Left lung (tissue), 10 donors: ENCODE measurements around the gene DRD2. TPM values are rescaled to one million over a fixed set of nuclear protein-coding genes. Genes with fewer than 3 reads are reported as not detected.

ENCODE experiments used
- ATAC-seq: fragments of 200-7000 bp; cut with Tn5 transposase; one replicate; pipeline ENCODE4 v1.9.1; 2020; ENCODE audit warnings: moderate library complexity
- DNase-seq, 4 donors: peaks; one replicate each; pipeline ENCODE4 v3.0.0-alpha.2; 2013 to 2020
- H3K27ac ChIP-seq, 2 donors: fragments of 200-600 bp; sonication (generic) in 1 of 2; one replicate each; pipeline versions ENCODE4 v1.5.0 to v1.8.0; 2020 to 2021
- H3K27me3 ChIP-seq, 2 donors: fragments of 200-600 bp; sonication (generic) in 1 of 2; one replicate each; pipeline versions ENCODE4 v1.5.0 to v1.8.0; 2020 to 2021
- H3K36me3 ChIP-seq, 2 donors: fragments of 200-600 bp; sonication (generic) in 1 of 2; one replicate each; pipeline versions ENCODE4 v1.5.0 to v1.8.0; 2020 to 2021
- H3K4me1 ChIP-seq, 2 donors: fragments of 200-600 bp; one replicate each; pipeline ENCODE4 v1.8.0; 2021
- H3K4me3 ChIP-seq, 2 donors: fragments of 200-600 bp; sonication (generic) in 1 of 2; one replicate each; pipeline versions ENCODE4 v1.5.0 to v1.8.0; 2020 to 2021; ENCODE audit warnings: mild to moderate bottlenecking in 1 of 2
- H3K9me3 ChIP-seq, 2 donors: fragments of 200-600 bp; sonication (generic) in 1 of 2; one replicate each; pipeline versions ENCODE4 v1.5.0 to v1.8.0; 2020 to 2021
- CTCF ChIP-seq, 2 donors: fragments of 200-600 bp; sonication (generic) in 1 of 2; IDR thresholded peaks; one replicate each; pipeline versions ENCODE4 v1.5.0 to v1.8.0; 2021; ENCODE audit warnings: antibody characterized with exemption in 2 of 2
- intact Hi-C, 2 donors: fragments of 100-400 bp; cut with DNase I; formaldehyde crosslinking; loops; one replicate each; pipeline versions ENCODE4 v1.11.2 to v1.14.2; 2022
- polyA plus RNA-seq, 6 donors: library from polyadenylated mRNA; unstranded; fragments of 120-200 nt; gene quantifications; one replicate each; pipeline ENCODE4 v1.2.1, GENCODE V29; 2013; ENCODE audit not compliant: insufficient read length in 6 of 6
- total RNA-seq, 2 donors: library from RNA; stranded (reverse); fragmentation: NEBNext Ultra II Directional; extraction: Animal tissue kit (Norgen Biotek cat#: 25700); gene quantifications; one replicate each; pipeline ENCODE4 v1.2.1, GENCODE V29; 2021
- donor health status: DM: no; HTN: yes; CAD: no.
- donor health status: DM: no; HTN: no; CAD: no.

Gene DRD2
- total and polyA plus RNA-seq, 8 donors, result 0.17 to 0.43 (median 0.22) TPM; not detected in 2

GRCh38 chr11:113496026-113496651 is 20.9 kb upstream of the DRD2 start:
- Histone ChIP-seq H3K4me1 (no peaks in the 10 kb centered on the region), H3K27me3 (no peaks in the 10 kb centered on the region), H3K9me3 (no peaks in the 10 kb centered on the region), H3K36me3 (no peaks in the 10 kb centered on the region), H3K4me3 (no peak overlapping the region), H3K27ac (no peak overlapping the region)
- no peak for ATAC-seq
- intact Hi-C loops, result no loop called here
- TF ChIP-seq CTCF (IDR thresholded peaks at IDR 0.05), result no peak
- no peak for DNase-seq

- H3K9me3 ChIP-seq, result no peaks in the 10 kb centered on the region
- H3K36me3 ChIP-seq, result no peaks in the 10 kb centered on the region
- no peaks in the 10 kb centered on the region for H3K27me3 ChIP-seq
- DNase-seq, result no peak
- H3K4me3 ChIP-seq, result no peak overlapping the region
- no peak overlapping the region for H3K27ac ChIP-seq
- H3K4me1 ChIP-seq, result no peaks in the 10 kb centered on the region
- ATAC-seq, result no peak
- intact Hi-C loops, result no loop called here
- no peak for TF ChIP-seq CTCF (IDR thresholded peaks at IDR 0.05)
These were observed 18.8 kb upstream of the DRD2 start for GRCh38 chr11:113494021-113494420.

GRCh38 chr11:113493206-113493605 is 18.0 kb upstream of the DRD2 start:
- TF ChIP-seq CTCF (IDR thresholded peaks at IDR 0.05), result no peak
- Histone ChIP-seq H3K4me1 (no peaks in the 10 kb centered on the region), H3K27me3 (no peaks in the 10 kb centered on the region), H3K36me3 (no peaks in the 10 kb centered on the region), H3K27ac (no peak overlapping the region), H3K4me3 (no peak overlapping the region), H3K9me3 (no peaks in the 10 kb centered on the region)
- ATAC-seq, result no peak
- intact Hi-C loops, result no loop called here
- DNase-seq, result no peak

GRCh38 chr11:113488931-113489351 is 13.7 kb upstream of the DRD2 start:
- Histone ChIP-seq H3K36me3 (no peaks in the 10 kb centered on the region), H3K4me3 (no peak overlapping the region), H3K4me1 (no peaks in the 10 kb centered on the region), H3K27me3 (no peaks in the 10 kb centered on the region), H3K9me3 (no peaks in the 10 kb centered on the region), H3K27ac (no peak overlapping the region)
- no peak for DNase-seq
- ATAC-seq, result no peak
- no peak for TF ChIP-seq CTCF (IDR thresholded peaks at IDR 0.05)
- intact Hi-C loops, result no loop called here

DNA sequence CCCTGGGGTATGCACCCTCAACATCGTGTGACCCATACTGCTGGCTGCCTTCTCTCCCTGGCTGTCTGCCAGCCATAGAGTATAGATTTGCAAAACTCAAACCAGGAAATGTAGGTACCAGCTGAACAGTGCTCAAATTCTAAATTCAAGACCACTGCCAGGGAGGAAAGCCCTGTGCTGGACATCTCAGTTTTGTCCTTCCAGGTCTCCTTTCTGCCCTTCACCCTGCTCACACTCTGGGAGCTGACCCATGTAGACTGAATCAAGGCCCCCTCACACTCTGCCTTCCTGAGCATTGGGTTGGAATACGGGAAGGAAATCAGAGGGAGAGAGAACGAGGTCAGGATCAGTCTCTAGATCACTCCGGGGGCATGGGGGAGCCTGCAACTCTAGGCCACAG is 12.4 kb upstream of the DRD2 start:
- H3K4me3 ChIP-seq, result no peak overlapping the region
- no peaks in the 10 kb centered on the region for H3K36me3 ChIP-seq
- H3K27ac ChIP-seq, result no peak overlapping the region
- no peak for TF ChIP-seq CTCF (IDR thresholded peaks at IDR 0.05)
- H3K9me3 ChIP-seq, result no peaks in the 10 kb centered on the region
- no peaks in the 10 kb centered on the region for H3K27me3 ChIP-seq
- no peaks in the 10 kb centered on the region for H3K4me1 ChIP-seq
- DNase-seq (no peak), ATAC-seq (no peak)
- intact Hi-C loops, result no loop called here
